Hepatic stellate cell (primary cell): Measurements from ENCODE around the gene TOP1.

ENCODE experiments used
- DNase-seq: peaks from one replicate; pipeline ENCODE4 v3.0.0; 2011; ENCODE audit warnings: low spot score

The TOP1 gene

DNA sequence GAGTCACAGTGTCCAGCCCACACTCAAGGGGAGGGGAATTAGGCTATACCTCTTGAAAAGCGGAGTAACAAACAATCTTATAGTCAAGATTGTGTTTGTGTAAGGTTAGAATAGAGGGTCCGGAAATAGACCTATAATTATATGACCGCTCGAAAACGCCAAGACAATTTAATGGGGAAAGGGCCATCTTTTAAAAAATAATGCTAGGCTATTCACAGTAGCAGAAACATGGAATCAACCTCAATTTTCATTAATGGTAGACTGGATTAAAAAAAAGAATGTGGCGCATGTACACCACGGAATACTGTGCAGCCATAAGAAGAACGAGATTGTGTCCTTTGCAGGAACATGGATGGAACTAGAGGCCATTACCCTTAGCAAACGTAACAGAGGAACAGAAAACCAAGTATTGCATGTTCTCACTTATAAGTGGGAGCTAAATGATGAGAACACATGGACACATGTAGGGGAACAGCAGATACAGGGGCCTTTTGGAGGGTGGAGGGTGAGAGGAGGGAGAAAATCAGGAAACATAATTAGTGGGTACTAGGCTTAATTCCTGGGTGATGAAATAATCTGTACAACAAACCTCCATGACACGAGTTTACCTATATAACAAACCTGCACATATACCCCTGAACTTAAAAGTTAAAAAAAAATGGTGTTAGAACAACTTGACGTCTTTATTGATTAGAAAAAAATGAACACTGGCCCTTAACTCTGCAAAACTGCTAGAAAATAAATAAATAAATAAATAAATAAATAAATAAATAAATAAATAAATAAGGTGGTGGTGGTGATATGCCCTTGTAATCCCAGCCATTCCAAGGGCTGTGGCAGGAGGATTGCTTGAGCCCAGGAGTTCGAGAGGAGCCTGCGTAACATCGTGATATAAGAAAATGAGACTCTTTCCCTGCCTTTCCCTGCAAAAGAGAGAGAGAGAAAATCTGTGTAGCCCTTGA lies 30.3 kb downstream of the TOP1 start:
- no peak for DNase-seq

DNA sequence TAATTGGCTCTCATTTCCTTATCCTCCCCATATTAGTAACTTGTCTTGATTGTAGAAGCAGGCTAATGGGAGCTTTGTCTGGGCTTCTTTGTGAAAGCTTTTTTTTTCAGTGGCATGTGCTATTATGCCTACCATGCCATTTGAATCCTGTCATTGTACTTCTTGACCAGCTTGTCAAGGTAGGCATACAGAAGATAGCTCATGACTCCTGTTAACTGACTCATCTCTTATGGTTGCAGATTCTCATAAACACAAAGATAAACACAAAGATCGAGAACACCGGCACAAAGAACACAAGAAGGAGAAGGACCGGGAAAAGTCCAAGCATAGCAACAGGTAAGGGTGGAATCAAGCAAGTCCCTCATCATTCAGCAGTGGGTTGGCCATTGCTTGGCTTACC lies 32.5 kb downstream of the TOP1 start:
- no peak for DNase-seq

DNA sequence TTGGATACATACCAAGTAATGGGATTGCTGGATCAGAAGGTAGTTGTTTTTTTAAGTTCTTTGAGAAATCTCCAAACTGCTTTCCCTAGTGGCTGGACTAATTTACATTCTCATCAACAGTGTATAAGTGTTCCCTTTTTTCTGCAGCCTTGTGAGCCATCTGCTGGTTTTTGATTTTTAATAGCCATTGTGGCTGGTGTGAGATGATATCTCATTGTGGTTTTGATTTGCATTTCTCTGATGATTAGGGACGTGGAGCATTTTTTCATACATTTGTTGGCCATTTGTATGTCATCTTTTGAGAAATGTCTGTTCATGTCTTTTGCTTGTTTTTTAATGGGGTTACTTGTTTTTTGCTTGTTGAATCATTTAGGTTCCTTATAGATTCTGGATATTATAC lies 34.8 kb downstream of the TOP1 start:
- DNase-seq = no peak

DNA sequence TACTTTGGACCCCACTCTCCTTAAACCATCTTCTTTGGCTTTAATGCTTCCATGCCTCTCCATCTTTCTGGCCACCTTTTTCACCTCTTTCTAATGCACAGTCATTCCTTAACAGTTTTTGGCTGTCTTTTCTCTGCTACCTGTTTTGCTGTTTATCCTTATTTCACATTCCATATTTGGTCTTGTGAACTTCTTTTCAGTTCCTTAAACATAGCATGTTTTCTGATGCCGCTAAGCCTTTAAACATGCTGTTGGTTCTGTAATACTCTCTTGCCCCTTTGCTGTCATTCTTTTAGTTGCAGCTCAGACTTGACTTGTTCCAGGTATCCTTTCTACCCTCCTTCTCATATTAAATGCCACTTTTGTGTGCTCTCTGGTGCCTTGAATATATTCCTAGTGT lies 35.8 kb downstream of the TOP1 start:
- no peak for DNase-seq

DNA sequence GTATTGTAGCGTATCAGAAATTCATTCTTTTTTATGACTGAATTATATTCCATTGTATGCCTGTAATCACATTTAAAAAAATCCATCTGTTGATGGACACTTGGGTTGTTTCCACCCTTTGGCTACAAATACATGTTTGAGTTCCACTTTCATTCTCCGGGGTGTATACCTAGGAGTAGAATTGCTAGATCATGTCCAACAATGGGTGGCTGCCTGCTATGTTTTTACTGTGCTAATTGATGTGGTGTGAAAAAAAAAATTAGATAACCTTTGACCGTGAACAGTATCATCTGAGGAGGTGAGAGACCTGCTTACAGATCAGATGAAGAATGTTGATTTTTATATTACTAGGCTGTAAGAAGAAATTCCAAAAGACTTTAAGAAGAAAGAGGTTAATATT lies 37.1 kb downstream of the TOP1 start:
- DNase-seq = no peak

DNA sequence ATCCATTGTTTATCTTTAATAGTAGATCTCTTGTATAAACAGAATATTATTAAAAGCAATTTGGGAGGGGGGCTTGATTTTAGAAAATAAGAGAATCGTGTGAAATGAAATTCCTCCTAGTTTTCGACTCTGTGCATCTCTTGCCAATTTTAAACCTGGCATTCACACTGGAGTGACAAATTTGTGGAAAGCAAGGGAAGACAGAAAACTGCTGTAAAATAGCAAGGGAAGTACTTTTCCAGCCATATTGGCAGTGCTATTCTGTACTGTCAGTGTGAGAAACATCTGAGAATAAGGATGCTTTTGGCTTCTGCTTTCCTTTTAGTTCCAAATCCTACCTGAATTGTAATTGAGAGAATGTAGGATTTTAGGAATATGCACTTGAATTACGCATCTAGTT lies 40.2 kb downstream of the TOP1 start:
- DNase-seq = no peak

DNA sequence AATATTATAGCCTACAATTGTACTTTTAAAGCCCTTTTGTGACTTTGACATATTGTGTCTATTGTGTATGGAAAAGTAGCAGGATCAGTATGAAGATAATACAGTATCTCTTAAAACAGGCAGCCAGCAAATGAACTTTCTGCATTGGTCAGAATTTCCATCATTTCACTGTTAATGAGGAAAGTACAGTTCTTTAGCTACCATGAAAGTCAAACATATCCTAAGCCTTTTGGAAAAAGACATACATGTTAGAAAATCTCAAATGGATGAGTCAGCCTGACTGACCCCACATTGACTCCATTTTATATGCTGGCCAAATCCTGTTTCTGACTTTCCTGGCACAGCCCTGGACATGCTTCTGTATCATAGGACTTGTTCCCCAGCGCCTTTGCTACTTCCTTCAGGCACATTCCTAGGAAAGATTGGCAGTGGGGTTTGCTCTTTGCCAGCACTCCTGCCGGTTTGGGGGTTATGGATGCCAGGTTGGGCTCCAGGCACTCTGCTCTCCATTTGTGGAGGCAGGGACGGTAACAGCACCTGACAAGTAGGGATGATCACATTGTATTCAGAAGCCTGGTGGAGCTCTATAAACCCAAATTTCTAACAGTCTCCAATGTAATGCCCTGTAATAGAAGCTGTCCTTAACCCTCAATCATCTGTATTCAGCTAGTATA lies 43.7 kb downstream of the TOP1 start:
- DNase-seq = peak; percentile 50

DNA sequence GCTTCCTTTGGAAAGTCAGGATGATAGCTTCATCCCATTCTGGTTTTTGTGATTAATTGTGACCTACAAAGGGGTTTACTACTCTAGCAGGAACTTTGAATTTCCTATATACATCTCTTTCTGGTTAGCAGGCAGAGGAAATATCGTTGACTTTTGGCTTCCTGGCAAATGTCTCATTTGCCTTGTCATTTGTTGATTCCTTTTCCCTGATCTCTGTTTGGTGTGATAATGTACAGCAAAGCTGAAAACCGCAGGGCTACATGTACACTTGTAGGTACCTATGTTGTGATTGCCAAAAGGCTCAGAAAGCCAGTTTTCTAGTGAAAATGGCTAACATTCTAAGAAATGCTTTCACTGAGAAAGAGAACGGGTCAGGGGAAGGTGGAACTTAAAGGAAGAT lies 44.3 kb downstream of the TOP1 start:
- DNase-seq = no peak

DNA sequence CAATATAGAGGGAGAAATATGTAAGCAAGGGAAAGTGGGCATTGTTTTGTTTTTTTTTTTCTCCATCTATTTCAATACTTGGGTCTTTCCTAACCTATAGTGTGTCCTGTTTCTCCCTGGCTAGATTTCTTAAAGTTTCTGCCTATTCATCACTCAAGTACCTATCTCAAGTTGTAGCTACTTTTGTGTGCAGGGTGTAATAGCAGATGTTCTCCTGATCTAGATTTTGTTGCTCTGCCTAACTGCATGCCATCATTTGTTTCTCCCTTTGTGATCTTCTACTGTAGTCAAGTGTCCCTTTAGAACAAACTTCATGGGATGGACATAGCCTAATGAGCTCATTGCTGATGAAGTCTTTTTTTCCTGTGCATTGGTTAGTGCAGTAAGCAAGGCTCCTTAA lies 45.8 kb downstream of the TOP1 start:
- DNase-seq = no peak

DNA sequence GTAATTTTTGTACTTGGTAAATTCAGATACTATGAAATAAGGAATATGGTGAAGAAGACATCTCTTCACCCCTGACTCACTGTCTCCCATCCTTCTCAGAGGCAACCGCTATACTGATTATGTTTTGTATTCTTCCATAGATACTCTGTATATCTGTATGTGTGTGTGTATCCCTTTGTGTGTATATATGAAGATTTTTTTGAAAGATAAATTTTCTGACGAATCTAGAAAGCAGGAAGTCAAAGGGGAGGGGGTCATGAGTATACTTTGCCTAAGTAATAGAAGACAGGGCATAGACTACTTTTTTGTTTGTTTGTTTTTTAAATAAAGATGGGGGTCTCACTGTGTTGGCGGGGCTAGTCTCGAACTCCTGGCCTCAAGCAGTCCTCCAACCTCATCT lies 48.2 kb downstream of the TOP1 start:
- DNase-seq = no peak

DNA sequence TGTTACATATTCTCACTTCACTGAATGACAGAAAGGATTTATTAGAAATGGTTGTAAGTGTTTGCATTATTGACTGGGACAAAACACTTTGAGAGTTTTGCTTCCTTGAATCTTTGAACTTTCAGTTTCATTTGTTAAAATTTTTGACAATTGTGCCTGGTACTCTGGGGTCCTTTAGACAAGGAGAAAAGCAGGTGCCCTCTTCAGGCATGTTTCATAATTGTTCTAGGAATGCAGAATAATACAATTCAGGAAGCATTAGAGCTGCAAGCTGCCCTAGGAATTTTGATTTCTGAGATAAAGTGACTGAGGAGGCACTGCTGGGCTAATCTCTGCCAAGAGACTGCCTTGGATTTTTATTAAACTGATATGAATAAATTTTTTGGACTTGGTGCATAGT lies 49.7 kb downstream of the TOP1 start:
- DNase-seq = peak; percentile 43

DNA sequence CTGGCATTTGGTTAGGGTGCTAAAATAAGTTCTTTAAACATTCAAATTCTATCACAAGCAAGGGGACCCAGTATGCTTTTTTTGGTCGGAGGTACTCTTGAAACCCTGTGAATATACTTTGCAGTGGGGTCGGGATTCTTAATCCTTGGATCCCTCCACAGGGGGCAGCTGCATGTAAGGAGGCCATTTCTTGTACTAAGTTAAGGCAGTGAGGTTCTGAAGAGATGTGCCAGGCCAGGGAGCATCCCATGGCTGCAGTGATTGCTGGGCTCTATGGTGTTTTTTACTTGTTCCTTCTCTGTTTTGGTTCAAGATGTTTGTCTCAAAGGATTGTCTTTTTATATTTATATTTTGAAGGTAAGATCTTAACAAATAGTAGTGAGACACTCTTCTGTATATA lies 50.4 kb downstream of the TOP1 start:
- DNase-seq = no peak

DNA sequence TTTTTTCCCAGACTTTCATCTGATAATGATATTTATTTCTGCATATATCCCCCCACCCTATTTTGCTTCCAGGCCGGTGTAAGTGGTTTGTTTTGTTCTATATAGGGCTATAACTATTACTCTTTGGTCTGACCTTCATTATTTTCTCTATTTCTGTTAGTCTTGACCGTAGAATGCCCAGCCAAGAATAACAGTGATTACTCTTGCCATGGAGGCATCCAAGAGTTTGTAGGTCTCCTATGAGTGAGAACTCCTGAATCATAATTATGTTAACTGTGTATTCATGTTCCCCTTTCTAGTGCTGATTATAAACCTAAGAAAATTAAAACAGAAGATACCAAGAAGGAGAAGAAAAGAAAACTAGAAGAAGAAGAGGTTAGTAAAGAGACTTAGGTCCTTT lies 52.2 kb downstream of the TOP1 start:
- DNase-seq = no peak

DNA sequence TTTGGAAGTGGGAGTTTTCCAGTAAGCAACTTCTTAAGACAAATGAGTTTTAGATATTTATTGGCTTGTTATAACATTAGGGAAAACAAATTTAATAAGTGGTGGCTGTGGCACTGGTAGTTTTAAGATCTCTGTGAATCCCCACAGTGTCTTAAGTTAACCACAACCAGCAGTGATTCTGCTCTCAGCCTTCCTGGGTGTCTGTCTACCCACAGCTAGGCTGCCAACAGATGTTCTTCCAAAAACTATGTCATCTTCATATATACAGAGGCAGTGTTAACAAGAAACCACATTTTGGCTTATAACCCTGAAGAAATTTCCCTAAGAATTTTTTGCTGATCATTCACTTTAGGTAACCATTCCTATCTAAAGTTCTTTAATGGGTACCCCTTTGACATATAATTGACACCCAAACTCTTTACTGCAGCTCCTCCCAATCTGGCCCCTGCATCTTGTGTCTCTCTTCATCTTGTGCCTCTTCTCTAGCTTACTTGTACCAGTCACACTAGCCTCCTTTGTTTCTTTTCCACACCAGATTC lies 52.7 kb downstream of the TOP1 start:
- DNase-seq = no peak

DNA sequence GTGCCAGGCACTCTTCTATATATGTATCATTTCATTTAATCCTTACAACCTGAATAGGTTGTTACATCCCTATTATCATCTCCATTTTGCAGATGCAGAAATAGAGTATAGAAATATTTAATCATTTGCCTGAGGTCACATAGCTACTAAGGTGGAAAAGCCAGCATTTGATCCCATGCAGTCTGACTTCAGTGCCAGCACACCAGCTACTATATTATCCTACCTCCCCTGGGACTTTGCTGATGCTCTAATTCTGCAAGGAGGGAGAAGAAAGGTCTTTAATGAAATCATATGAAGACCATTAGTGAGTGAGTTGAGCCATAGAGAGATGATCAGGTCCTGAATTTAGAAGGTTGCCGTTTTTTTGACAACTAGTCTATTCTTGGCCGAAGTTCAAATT lies 53.7 kb downstream of the TOP1 start:
- DNase-seq = no peak

DNA sequence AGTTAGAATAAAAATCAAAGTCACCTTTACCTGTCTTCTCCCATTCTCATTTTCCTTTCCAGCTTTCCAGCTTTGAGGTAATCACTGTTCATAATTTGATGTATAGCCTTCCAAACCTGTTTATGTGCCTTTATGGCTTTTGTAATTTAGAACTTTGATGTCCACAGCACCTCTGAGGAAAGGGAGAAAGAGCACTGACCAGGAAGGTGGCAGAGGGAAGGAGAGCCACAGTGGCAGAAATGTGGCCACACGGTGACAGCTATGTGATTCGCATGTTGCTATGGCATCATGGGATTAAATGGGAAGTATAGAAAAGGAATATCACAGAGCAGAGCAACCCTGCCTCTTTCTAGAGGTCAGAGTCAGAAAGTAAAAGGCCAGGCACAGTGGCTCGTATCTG lies 57.0 kb downstream of the TOP1 start:
- DNase-seq = no peak

DNA sequence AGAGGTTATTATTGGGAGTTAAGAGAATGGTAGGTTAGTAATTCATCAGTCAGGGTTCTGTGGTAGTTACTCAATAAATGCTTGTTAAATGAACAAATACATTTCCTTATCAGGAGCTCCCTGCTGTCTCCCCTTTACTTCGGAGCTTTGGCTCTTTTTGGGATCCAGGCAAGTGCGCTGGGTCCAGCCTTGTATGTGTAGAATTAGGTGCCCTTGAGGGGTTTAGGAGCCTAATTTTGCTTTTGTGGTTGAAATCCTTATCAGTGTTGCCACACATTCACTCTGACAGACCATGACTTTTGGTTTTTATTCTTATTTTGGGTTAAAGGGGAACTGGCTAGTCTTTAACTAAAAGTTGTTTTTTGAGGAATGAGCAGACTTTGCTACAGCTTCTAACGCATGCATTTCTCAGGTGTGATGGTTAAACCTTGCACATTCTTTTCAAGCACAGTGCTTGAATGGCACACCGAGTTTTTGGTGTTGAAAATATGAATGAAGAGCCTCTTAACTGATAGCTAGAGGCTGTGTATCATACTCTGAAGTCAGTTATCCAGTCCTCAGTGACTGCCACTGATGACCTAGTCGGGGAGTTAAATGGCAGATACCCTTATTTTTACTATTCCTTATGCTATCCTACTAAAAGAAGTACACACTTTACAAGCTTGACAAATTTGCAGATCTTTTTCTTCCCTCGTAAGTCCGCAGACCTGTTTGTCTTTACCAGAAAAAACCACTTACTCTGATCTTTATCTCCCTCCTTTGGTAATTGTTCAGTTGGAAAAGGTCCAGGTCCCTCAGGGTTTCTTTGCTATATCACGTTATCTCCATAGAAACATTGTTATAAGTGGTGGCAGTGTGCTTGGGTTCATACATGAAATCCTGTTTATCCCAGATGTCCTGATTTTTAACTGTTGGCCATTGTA lies 58.0 kb downstream of the TOP1 start:
- no peak for DNase-seq

DNA sequence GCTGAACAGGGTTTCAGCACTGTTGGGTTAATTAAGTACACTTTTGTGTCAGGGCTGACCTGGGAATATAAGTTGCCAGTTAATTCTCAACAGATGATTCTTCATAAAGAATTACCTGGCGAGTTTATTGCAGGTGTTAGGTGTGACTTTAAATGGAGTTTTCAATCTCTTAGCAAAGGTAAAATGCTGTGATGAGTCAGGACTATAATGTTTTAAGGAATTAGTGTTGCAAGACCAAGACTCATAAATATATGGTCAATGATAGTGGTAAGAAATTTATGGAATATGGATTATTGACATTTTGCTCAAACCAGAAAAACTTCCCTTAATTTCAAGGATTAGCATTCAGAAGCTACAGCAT lies 58.7 kb downstream of the TOP1 start:
- no peak for DNase-seq

DNA sequence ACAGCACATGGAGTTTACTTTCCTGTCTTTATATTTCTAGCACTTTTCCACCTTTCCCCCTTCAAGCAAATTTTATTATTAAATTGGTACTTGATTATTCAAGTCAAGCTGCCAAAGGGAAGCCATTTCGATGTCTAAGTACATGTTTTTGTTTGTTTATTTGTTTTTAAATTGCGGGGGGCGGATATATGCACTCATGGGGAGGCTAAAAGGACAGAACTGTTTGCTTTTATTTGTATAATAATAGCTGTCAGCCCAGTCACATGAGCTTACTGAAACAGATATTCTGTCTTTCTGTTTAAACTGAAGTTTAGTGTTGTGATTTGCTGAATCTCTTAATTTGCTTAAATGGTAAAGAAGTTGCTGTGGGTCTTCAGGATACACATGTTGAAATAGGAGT lies 59.2 kb downstream of the TOP1 start:
- DNase-seq = no peak

DNA sequence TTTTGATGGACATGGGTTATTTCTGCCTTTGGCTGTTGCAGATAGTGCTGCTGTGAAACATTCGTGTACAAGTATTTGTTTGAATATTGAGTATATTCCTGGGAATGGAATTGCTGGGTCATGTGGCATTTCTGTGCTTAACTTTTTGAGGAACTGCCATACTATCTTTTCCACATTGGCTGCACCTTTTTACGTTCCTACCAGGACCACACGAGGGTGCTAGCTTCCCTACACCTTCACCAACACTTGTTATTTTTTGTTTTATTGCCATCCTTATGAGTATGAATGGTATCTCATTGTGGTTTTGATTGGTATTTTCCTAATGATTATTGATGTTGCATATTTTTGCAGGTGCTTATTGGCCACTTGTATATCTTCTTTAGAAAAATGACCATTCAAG lies 60.9 kb downstream of the TOP1 start:
- DNase-seq = no peak

DNA sequence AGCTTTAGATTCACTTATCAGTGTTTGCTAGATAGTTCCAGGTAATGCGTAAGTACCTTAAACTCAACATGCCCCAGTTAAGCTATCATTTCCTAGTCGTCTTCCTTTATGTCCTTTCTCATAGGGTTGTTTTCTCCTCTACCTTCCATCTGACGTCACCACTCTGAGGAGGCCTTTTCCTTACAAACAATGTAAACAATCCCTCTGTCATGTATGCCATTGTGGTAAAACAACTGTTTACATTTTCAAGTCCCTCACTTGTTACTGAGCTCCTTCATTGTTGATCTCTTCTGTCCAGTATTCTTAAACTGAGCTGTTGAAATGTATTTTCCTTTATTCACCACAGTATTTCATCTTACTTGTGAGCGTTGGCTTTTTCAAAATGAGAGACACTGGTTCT lies 63.3 kb downstream of the TOP1 start:
- DNase-seq = no peak

DNA sequence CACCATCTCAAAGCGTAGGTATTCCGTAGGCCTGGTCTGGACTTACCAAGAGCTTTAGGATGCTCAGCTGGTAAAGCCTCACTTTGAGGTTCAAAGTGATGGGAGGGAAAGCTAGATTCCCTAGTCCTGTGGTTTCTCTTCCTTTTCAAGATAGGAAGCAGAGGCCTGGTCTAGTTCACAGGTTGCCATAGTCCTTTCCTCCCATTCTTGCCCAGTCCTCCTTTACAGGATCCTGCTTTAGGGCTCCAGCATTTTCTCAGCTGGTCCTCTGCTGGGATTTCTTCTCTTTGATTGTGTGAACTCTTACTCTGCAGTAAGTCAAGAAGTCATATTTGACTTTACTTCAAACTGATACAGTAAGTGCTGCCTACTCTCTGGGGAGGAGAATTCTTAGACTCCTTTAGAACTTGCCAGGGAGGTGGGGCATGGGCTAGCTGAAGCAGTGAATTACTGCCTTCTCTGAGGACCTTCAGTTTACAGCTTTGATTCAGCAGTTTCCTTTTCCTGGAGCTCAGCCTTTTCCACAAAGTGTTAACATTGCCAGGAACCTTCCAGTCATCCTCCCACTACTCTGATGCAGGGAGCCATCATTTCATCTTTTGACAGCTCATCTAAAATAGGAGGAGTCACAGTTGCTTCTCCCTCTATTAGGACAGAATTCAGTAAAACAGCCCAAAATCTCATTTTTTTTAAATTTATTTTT lies 65.9 kb downstream of the TOP1 start:
- no peak for DNase-seq
